PC-3 (cell line): ENCODE results near the gene PRELID2.

ENCODE experiments used
- CTCF ChIP-seq: fragments of 300-600 bp; sonication (generic); conservative IDR thresholded peaks from 2 replicates; pipeline ENCODE4 v1.5.1; 2017; ENCODE audit warnings: antibody characterized with exemption, low read depth, mild to moderate bottlenecking, low read length
- EZH2 ChIP-seq: fragments of 300-600 bp; sonication (generic); IDR thresholded peaks from one replicate; pipeline ENCODE4 v1.6.1; 2017; ENCODE audit warnings: antibody characterized with exemption, mild to moderate bottlenecking, low read length; ENCODE audit not compliant: unreplicated experiment
- EZH2phosphoT487 ChIP-seq: fragments of 300-600 bp; sonication (generic); IDR thresholded peaks from 2 replicates; pipeline ENCODE4 v1.6.1; 2018; ENCODE audit warnings: mild to moderate bottlenecking, antibody characterized with exemption, low read length, borderline replicate concordance

GRCh38 chr5:145775893-145776444, 59.2 kb downstream of the PRELID2 start:
- no peak for TF ChIP-seq CTCF
- TF ChIP-seq EZH2, result no peak
- TF ChIP-seq EZH2phosphoT487, result no peak
